HG03342 (cell line): ENCODE results near the gene CAPSL.
"Not testable (repeated sequence)": the region's sequence is repeated elsewhere in the genome, so short reads cannot be mapped to it uniquely, and the experiment has no call there.

Experiments used
- ATAC-seq: cut with Tn5 transposase; IDR thresholded peaks from one replicate; pipeline ENCODE4 v1.9.1; 2021; ENCODE audit warnings: mild to moderate bottlenecking, moderate library complexity; ENCODE audit not compliant: unreplicated experiment

Gene CAPSL

DNA sequence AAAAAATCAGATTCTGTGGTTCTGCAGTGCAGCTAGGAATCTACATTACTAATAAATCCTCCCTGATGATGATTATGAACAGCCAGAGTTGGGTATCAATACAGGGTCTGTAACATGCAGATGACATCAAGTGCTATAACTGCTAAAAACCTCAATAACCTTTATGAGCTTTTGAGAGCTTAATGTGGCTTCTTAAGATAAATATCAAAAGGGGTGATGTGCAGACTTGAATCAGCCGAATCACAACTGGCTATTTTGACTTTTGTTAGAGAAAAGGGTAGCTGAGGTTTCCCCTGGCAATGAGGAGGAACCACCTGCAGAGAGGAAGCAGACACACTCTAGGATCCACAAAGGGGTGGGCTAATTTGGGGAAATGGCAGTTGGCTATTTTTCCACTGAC, 30.2 kb downstream of the CAPSL start:
- ATAC-seq = no peak

DNA sequence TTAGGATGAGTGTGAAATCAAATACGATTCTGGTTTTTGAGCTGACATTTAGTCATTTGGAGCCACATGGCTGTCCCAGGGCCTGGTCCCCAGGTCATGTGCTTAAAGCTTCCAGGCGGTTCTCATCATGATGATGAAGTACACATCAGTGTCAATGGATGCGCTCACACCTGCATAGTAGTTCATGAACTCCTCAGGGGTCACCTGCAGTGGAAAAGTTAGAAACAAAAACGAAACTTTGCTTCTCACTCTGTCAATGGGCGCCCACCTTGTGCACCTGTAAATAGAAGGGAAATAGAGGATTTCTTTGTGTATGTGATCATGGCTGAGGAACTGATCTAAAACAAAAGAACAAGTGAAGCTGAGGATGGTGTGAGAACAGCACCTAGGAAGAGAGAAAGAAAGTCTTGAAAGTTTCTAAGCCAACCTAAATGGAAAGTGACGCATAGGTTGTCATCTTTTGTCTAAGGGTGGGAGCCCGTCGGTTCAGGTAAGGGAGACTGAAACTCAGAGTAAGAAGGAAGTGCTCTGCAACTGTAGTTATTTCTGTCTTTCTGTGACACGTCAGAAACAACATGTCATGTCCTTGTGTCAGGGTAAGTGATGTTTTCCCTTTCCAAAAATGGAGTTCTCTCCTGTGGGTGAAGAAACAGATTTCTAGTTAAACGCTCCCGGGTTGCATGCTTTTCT, 33.8 kb downstream of the CAPSL start:
- ATAC-seq = peak; percentile 67

DNA sequence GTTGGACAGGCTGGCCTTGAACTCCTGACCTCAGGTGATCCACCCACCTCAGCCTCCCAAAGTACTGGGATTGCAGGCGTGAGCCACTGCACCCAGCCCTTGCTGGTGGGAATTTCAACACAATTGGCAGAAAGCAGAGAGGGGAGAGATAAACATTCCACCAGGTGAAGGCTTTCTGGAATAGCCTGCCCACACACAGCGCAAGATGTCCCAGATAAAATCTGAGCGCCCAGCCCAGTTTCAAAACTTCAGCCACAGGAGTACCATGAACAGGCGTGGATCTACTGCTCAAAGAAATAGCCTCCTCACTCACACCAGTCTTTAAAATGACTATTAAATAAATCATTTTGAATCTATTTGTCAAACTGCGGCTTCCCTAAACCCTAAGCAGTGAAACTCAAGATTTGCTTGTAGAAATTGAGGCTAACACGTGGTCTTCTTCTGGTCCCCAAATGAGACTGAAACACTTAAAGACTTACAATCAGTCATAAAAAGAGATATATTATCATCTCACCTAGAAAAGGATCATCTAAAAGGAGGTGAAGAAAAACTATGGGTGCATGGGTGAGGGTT, 34.7 kb downstream of the CAPSL start:
- no peak for ATAC-seq

DNA sequence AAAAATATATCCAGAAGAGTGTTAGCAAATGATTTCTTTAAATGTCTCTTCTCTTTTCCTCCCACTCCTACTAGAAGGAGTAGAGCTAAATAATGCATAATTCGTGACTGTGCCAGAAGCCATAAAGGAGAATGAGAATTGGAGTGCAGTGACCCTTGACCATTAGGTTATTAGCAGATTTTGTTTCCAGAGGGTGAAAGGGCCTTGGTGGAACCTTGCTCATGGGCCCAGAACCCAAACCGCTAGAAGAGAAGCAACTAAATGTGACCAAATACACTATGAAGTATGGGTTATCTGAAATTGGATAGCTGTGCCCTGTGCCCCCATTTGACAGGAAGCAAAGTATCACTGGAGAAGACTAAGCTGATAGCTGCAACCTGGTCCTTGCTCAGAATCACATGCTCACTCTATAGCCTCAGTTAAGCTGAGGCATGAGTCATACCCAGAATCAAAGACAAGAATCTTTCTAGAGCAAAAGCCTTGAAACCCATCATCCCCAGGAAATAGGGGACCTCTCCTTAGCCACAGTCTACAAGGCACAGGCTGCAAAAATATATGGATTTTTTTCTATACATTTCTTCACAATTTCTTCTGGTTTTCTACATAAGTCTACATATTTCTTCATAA, 36.3 kb downstream of the CAPSL start:
- ATAC-seq = peak; percentile 65

DNA sequence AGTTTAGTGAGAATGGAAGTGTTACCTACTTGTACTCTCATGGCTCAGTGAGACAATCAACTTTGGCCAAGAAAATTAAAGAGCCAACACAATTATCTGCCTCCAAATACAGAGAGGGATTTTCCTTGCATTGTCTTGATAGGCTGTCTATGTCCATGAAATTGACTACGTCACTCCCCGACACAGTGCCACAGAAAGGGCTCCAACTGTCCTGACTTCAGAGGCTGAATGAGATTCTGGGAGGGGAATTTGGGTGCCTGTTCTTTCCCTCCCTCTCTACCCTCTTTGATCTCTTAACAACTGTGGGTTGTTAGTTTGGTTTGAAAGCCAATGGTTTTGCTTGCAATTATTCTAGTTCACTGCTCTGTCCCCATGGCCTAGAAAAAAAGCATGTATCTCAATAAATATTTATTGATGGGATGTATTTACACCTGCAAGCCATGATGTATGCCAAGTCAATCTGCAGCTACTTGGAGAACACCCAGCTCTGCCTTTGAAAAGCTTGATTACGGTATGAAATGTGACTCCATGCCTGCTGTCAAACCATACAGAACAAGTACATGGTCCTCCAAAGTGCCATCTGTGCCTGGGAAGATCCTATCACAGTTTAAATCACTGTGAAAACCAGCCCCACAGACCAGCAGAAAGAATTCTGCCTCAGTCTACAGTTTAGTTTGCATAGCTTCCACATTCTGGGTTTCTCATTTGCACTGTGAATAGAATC, 37.3 kb downstream of the CAPSL start:
- ATAC-seq = no peak

DNA sequence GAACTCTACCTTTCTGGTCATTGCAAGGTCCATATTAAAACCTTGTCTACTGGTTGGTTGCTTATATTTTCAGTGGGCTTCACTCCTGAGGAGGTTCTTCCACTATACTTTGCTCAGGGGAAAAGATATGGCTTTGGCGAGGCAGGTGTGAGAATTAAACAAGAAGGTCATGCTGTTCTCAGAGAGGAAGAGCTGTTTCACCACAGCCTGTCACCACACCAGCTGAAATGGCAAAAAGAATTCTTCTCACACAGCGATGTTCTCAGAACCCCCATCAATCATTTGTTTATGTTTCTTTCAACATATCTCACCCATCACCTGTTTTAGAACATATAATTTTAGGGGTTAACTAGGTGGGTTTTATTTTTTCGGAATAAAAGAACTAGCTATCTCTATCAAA, 38.6 kb downstream of the CAPSL start:
- ATAC-seq = no peak

DNA sequence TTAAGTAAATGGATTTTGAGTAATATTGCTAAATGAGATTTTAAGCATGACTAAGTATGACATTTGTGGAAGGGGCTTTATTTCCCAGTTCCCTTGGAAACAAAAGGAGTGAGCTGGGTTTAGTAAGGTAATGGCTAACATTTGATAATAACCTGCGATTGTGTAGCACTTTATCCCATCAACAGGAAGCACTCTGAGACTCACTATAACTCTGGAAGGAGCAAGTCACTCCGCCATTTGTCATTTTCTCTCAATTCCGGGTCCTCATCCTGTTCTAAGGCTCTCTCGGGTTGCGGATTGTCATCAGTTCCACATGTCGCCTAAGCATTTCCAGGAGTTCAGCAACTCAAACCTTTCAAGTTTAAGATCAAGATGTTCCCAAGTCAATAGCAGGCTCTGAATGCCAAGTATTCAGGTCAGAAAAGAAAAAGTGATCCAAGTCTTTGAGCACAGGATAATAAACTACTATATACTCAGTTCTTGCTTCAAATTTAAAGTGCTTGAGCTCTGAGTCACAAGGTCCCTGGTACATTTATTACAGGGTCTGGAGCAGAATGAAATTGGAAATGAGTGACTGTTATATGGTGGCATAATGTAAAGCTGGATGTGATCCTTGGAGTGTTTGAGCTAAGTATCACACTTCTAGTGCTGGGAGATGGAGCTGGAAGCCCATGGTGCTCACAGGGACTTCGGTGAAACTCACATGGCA, 39.3 kb downstream of the CAPSL start:
- ATAC-seq = no peak

DNA sequence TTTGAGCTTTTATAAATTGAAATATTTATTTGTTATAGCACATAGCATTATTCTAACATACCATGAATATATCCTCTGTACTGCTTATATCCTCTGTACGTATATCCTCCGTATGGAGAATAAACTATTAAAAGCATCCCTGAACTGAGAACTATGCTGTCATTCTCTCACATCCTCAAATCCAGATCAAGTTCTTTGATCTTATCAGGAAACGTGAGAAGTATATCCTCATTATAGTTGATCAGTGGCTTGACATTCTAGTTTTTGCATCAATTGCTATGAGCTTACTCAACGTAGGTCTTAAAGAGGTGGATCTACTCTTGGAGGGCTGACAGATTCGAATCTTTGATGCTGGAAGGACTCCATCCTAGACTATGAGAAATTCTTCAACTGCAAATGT, 44.3 kb downstream of the CAPSL start:
- ATAC-seq = no peak

DNA sequence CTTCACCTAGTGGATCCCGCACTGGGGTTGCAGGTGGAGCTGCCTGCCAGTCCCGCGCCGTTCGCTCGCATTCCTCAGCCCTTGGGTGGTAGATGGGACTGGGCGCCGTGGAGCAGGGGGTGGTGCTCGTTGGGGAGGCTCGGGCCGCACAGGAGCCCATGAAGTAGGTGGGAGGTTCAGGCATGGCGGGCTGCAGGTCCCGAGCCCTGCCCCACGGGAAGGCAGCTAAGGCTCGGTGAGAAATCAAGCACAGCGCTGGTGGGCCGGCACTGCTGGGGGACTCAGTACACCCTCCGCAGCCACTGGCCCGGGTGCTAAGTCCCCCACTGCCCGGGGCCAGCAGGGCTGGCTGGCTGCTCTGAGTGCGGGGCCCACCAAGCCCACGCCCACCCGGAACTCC, 45.6 kb downstream of the CAPSL start:
- not testable (repeated sequence) for ATAC-seq

DNA sequence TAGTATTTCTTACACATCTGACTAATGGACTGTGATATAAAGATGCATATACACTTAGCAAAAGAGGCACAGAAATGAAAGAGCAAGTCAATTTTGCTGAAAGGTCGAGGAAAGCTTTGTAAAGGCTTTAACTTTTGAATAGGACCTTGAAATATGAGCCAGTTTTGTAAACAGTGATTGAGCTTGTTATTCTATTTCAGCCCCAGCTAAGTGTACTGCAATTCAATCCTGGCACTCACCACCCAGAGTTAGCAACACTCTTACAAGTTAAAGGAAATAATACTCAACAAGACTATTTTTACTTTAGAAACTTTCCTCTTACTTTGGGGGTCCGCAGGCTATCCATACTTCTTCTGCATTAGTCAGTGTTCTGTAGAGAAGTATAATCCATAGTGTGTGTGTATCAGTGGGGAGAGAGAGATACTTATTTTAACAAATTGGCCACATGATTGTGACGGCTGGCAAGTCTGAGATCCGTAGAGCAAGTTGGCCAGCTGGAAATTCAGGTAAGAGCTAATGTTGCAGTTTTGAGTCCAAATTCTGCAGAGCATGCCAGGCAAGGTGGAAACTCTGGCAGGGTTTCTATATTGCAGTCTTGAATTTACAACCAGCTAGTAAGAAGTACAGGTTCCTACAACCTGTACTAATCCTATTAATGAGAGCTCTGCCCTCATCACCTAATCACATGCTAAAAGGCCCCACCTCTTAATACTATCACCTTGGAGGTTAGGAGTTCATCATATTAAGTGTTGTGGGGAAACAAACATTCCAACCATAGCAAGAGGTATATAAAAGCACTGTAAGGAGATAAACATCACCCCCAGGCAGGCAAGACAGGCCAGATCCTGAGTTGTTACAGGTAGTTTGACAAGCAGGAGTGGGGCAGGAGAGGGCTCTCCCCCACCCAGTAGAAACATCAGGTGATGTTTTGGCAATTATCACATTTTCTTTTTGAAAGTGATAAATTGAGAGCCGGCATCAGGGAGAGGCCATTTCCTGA, 48.1 kb downstream of the CAPSL start:
- no peak for ATAC-seq

DNA sequence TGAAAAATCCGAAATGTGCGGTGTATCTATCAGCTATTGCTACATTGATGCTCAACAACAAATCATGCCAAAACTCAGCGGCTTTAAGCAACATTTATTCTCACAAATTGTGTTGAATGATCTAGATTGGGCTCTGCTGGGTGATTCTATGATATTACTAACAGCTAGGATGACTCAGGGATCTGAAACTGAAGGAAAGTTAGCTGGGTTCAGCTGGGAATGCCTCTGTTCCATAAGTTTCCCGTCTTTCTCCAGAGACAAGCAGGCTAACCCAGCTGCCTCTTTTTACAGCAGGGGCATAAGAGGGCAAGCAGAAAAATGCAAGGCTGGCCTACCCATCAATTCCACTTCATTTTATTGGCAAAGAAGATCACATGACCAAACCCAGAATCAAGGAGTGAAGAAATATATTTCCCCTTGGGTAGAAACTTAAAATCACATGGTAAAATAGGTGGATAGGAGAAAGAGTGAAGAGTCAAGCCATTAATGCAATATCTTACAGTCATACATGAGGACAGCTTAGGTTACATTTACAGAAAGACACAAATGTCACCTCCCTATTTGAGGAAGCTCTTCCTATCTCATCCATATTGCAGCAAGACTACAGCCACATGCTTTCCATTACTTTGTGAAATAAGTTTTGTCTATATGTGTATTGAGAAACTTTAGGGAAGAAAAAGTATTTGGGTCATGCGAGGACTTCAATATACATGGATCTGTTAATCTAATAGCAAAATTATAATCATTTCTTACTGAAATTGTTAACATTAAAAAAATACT, 50.9 kb downstream of the CAPSL start:
- no peak for ATAC-seq

DNA sequence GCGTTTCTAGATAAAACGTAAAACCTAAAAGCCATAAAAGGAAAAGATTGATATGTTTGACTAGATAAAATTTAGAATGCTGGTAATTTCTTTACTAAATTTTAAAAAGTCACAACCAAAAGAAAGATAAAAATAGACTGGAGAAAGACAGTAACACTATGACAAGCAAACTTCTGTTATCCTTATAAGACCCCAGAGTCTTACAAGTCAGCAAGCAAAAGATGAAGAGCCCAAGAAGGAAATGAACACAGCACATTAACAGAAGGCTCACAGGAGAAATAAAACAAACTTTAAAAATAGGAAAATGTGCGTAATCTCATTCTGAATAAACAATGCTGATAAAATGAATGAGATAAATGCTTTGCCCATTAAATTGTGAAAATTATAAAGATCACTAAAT, 52.0 kb downstream of the CAPSL start:
- ATAC-seq = no peak

DNA sequence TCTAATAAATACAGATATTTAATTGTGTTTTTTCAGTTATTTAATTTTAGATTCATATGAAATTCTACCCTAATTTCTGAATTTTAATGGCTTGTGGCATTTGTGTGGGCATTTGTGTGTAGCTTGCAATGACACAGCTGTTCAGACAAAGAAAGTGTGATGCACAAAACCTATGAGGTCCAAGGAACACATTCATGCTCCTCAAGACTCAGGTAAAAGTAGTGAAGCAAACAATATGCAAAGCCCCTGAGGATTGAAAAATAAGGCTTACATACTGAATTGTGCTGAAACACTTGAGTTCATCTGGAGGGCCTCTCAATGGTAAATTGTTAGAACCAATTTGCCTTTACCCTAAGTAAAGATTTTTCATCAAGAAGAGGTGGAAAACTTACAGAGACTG, 53.6 kb downstream of the CAPSL start:
- no peak for ATAC-seq

DNA sequence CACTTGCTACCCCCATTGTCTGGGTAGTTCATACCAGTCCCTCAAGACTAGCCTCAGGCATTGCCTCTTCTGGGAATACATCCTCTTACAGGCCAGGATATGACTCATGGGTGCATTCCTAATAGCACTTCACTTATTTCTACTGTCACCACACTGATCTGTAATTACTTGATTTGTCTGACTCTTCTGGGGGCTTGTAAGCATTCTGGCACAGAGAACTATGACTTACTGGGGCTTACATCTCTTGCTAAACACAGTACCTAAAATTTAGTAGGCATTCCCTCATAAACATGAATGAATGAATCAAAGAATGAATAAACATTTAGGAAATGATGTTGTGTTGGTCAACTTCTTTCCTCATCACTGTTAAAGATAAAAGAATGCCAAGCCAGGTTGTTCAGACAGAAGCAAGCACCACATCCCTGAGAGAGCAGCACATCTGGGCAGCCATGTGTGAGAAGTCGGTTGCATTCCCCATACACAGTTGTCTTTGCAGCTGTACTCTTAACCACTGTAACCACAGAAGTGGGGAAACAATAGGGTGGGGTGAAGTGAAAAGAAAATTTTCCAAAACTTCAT, 54.1 kb downstream of the CAPSL start:
- peak; percentile 61 for ATAC-seq

DNA sequence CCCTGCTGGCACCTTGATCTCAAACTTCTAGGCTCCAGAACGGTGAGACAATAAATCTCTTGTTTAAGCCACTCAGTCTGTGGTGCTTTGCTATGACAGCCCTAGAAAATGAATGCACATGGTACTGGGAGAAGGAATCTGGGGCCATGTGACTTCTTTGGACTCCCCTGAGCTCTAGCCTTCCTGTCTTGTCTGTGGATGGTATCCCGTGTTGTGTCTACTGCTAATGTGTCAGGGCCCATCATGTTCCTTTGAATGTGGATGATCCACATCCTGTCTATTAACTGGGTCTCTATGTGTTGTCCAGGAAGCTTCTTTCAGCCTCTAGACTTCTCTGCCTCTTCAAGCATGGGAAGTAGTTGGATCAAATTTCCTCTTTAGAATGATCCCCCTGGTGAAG, 56.7 kb downstream of the CAPSL start:
- no peak for ATAC-seq

DNA sequence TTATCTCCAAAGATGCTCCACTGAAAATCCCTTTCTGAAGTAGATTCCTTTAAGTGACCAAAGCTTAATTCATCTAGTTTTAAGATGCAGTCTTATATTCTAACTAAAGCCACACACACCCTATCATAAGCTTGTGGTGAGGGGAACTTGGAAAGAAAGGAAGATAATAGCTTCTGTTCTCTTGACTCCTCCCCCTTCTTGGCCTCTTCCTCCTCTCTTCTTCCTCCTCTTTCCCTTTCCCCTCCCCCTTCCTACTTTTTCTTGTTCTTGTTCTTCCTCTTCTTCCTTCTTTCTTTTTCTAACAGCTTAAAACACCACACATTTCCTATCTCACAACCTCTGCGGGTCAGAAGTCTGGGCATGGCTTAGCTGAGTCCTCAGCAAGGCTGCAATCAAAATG, 58.3 kb downstream of the CAPSL start:
- no peak for ATAC-seq

DNA sequence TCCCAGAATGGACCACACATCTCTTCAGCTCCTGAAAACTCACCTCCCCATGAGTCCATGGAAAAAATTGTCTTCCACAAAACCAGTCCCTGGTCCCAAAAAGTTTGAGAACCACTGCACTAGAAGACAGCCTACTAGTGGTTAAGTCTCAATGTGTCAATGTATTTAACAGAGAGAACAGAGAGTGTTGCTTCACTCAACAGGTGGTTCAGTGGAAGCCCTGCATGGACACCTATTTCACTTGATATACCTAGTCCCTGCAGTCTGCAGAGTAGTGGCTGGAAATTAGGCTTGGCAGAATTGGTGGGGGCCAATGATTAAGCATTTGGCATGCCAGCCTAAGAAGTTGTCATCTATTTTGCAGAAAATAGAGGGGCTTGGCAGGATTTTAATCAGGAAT, 58.8 kb downstream of the CAPSL start:
- no peak for ATAC-seq

DNA sequence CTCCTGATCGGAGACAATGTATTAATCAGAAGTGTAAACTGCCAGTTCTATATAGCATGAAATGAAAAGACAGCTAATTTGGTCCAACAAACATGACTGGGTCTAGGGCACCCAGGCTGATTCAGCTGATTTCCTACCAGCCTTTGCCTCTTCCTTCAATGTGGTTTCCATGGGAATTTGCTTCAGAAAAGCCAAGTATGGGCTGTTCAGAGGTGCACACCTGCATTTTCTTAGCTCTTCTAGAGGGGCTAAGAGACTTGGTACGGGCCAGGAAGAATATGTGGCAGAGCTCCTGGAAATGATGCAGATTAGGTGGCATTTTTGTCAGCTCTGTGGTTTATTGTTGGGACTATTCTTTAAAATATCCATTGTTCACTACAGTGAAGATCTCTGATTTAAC, 59.3 kb downstream of the CAPSL start:
- ATAC-seq = no peak

DNA sequence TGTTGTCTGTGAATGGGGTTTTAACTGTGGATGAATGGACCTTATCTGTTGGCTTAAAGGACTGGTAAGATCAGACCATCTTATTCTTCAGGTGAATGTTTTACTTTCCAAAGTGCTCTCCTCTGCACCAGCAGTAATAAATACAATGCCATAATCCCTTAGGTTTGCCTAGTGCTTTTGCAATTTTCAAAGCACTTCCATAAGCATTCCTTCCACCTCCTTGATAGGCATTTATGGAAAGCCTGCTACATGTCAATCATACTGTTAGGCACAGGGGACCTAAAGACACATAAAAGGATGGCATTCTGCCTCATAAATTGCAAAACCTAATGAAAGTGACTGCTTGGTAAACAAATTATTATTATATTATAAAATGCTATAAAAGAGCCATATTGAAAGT, 60.3 kb downstream of the CAPSL start:
- ATAC-seq = no peak
